Measurements from ENCODE around the gene LMO4.
A peak's percentile ranks its signal among the peaks of the same experiment; 100 is the strongest.

Gene LMO4

GRCh38 chr1:87327376-87328271 is 1.1 kb upstream of the LMO4 start:
- no peak for DNase-seq (ENCODE audit: low spot score)

- peak; percentile 44 for DNase-seq (ENCODE audit: low spot score)
Observed at GRCh38 chr1:87329051-87329525, 408 bp downstream of the LMO4 start.

DNA sequence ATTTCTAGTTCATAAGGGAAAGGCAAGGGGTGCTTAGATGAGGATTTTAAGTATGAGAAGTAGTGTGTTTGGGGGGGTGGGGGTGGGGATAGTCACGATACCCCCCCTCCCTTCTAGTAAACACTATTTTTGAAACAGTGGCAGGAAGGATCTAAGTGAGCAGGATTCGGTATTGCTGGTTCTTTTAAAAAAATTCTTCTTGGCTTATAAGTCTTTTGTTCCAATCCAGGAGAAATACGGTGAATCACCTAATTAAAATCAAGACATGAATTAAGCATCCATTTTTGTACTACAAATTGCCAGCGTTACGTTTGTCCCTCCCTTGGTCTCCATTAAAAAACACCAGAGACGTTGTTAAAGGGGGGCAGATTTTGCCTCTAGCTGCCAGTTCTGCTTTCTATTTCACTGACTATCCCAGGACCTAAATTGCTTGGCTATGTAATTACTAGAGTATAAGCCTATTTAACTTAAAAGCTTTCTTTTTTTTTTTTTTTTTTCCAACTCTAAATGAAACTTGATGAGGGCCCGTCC is 911 bp downstream of the LMO4 start:
- DNase-seq (ENCODE audit: low spot score): no peak

- peak; percentile 38 for DNase-seq (ENCODE audit: low spot score)
Observed at GRCh38 chr1:87330057-87330884, 1.6 kb downstream of the LMO4 start.

DNA sequence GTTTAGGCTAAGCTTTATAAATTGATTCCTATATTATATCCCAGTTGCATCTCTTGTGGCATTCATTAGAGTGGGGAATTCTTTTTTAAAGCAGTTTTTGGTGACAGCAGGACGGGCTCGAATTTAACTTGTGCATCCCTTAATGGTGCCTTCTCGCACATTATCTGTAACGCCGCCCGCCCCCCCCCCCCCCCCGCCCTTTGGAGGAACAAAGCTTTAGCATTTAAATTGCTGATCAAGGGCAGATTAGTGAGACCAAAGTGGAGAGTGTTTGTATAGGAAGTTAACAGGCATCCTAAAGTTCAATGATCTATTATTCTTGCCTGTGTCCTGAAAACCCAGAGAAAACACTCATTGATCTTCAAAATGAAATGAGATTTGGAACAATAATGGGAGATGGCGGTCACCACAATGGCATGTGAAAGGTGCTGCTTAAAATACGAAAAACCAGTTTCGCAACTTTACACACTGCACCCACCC is 2.2 kb downstream of the LMO4 start:
- DNase-seq (ENCODE audit: low spot score): no peak

GRCh38 chr1:87331365-87332241 is 2.9 kb downstream of the LMO4 start:
- DNase-seq (ENCODE audit: low spot score): peak; percentile 77

DNA sequence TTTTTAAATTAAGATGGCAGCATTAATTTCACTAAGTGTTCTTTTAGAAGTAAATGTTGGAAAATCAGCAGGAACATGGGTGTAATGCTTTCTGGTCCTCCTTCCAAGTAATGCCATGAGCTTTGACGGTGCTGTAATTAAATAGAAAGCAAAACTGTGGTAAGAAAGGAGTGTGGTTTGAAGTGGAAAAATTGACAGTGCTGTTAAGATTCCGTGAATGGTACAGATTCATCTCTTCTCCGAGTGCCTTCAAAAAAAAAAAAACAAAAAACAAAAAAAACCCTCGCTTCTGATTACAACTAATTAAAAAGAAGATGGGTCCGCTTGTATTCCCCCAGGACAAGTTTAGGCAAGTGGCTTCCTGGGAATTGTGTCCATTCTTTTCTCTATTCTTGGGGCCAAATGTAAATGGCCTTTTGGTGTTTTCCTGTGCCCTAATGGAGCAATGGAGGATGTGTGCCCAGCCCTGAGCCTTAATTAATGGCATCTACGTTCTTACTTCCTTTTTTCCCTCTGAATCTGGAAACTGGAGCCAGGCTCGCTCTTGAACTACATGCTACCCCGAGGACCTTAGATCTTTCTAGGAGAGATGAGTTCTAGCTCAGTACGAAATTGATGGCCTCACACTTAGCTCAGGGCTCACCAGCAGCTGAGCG is 5.1 kb downstream of the LMO4 start:
- DNase-seq (ENCODE audit: low spot score): no peak

DNA sequence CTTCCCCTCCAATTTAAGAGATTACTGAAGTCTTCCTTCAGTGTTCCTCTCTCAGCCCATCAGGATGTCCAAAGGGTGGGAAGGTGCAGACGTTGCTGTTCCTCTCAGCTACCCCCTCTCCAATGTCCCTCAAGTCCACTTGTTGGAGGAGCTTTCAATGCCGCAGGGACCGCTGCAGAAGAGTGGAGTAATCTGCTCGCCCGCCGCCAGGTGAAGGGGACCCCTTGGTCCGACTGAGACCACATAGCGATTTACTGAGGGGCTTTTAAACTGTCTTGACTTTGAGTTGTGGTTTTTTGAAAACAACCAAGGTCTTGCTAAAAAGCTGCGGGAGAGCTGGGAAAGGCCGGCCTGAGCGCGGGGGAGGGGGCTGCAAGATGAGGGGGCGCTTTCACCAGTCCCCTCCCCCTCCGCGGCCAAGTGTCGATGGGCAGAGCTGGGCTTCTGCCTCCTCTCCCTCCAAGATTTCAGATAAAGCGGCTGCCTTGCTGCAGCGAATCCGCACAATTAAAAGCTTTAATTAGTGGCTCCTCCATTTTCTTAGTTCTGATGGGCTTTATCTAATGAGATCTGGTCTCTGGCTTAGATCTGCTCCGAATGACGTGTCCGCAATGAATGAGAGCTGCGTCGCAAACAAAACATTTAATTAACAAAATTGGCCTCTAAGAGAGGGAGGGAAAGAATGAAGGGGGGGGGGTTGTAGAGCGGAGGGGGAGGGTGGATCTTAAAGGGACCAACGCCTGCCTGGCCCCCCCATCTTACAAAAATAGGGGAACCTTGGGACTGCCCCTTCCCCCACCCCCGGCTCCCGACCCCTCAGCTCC is 5.9 kb downstream of the LMO4 start:
- DNase-seq (ENCODE audit: low spot score): peak; percentile 54

- peak; percentile 83 for DNase-seq (ENCODE audit: low spot score)
Observed at GRCh38 chr1:87335175-87335884, 6.7 kb downstream of the LMO4 start.

DNA sequence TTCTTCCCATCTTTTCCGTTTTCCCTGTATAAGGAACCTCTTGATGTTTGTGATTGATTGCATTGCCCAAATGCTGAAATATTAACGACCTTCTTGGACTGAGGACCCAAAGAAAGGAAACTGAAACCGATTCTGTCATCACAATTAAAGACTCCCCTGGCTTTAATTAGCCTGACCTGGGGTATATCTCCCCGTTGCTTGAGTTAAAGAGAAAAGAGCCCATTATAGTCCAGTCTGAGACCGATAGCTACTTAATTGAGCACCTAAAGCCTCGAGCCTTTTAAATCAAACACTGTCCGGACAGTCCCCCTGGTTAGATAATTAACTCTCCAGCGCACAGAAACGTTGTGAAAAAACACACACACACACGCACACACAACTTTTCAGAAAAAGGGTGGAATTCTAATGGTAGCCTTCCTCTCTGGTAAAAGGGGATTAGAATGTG is 8.0 kb downstream of the LMO4 start:
- no peak for DNase-seq (ENCODE audit: low spot score)

GRCh38 chr1:87337606-87338005 is 8.9 kb downstream of the LMO4 start:
- no peak for DNase-seq (ENCODE audit: low spot score)

GRCh38 chr1:87338566-87338965 is 9.9 kb downstream of the LMO4 start:
- DNase-seq (ENCODE audit: low spot score): no peak

GRCh38 chr1:87344231-87344630 is 15.6 kb downstream of the LMO4 start:
- no peak for DNase-seq (ENCODE audit: low spot score)

DNA sequence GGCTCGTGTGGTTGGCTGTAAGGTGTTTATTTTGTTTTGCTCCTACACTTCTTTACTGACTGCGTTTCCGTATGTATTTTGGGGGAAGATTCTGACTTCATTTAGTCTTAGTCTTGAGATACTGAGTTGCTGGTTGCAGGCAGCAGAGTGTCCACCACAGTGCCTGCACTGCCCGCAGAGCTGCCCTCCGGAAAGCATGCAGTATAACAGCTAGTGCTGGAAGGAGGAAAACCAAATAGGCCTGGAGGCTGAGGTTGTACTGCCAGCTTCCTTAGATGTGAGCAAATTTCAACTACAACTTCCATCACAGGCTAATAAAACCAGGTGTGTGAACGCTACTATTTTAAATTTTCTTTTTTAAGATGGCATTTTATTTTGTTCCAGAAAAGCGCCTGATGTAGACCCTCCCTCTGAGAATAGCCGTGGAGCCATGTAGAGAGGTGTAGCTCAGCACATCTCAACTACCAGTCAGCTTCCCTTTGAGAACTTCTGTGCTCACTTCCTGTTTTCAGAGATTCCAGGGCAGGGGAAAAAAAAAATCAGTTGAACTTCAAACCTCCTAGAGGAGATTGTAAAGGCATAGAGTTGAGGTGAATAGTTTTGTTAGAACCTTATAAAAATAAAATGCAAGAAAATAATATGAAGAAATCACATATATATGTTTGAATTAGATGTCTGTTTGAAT is 17.6 kb downstream of the LMO4 start:
- no peak for DNase-seq (ENCODE audit: low spot score)

- DNase-seq (ENCODE audit: low spot score): no peak
Observed at GRCh38 chr1:87348341-87349019, 19.8 kb downstream of the LMO4 start.

GRCh38 chr1:87349036-87349435 is 20.4 kb downstream of the LMO4 start:
- DNase-seq (ENCODE audit: low spot score): no peak

GRCh38 chr1:87355894-87356293 is 27.2 kb downstream of the LMO4 start:
- no peak for DNase-seq (ENCODE audit: low spot score)

DNA sequence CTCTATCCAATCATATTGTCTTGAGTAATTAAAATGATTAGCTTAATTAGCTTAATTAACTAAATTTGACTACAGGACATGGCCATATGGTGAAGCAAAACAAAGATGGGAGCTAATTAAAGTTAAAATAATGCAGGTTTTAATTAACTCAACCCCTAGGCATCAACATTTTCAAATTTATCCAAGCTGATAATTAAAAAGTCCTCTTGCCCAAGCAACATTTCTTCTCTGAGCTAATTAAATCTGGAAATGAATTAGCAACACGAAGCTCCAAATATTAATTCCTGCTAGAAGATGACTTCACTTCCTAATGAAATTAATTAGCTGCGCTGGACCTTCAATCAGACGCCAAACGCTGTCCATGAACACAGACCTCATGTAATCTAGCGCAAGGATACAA is 27.9 kb downstream of the LMO4 start:
- DNase-seq (ENCODE audit: low spot score): no peak
